ENCODE measurements around the gene TLE1. TPM values are rescaled to one million over a fixed set of nuclear protein-coding genes. Genes with fewer than 3 reads are reported as not detected.

The TLE1 gene
- total and polyA plus RNA-seq, 2 of the 4 experiments (the other 2 are of a cell fraction), result 36.0 to 51.0 TPM

GRCh38 chr9:81684635-81685034 is 4.7 kb downstream of the TLE1 start:
- intact Hi-C loops (cut with micrococcal nuclease), result loop anchor here (5.0 to 10.0 kb wide), 11 partner anchors 72 to 1507 kb away; no protein-coding TSS in a partner anchor

More at GRCh38 chr9:81684635-81685034, 4.7 kb downstream of the TLE1 start:
- H3K23ac ChIP-seq (ENCODE audit: low read depth, low read length), result no peak overlapping the region
- dilution Hi-C loops (cut with HindIII; ENCODE audit: low sequenced_read_pairs, unreplicated experiment), result no loop called here
- no peak overlapping the region for H2BK20ac ChIP-seq (ENCODE audit: low read depth, low read length)
- no peak overlapping the region for H3K4me2 ChIP-seq (ENCODE audit: low read depth, low read length)
- DNase-seq (no peak), ATAC-seq (ENCODE audit: low read depth) (no peak)
- peaks cover 11% of the 10 kb centered on the region for H3K9me1 ChIP-seq (ENCODE audit: insufficient read depth, low read length)
- no peak overlapping the region for H4K5ac ChIP-seq (ENCODE audit: low read depth, low read length)
- H3K27ac ChIP-seq (ENCODE audit: insufficient read depth, low read length), result no peak overlapping the region
- H2BK5ac ChIP-seq (ENCODE audit: low read depth, low read length, poor library complexity, severe bottlenecking), result no peak overlapping the region
- no peak overlapping the region for H3K4ac ChIP-seq (ENCODE audit: low read depth, low read length)
- no peak overlapping the region for H3K56ac ChIP-seq (ENCODE audit: extremely low read depth, insufficient read depth, low read length)
- no peaks in the 10 kb centered on the region for H3K27me3 ChIP-seq (ENCODE audit: control insufficient read depth, insufficient read depth, low read length)
- H3K4me3 ChIP-seq (ENCODE audit: insufficient read depth, low read depth, low read length), result no peak overlapping the region
- no peak overlapping the region for H3K9ac ChIP-seq (ENCODE audit: low read depth, low read length)
- H3K79me1 ChIP-seq (ENCODE audit: low read depth in 1 of 2, low read length in 2 of 2), result peaks cover 33 to 53% of the 10 kb centered on the region in 2 experiments
- ChIA-PET CTCF (interaction anchor here (1.2 kb wide), 1 partner anchor 158 kb away, joined by 3 read pairs; no protein-coding TSS in a partner anchor), POLR2A (ENCODE audit: unreplicated experiment) (no interaction called here)
- in situ Hi-C loops (cut with MboI; ENCODE audit: low sequenced_read_pairs), result loop anchor here (10.0 kb wide), 1 partner anchor 190 kb away; no protein-coding TSS in a partner anchor
- WGBS, 2 experiments (ENCODE audit: extremely low coverage in 2 of 2, insufficient read length in 1 of 2), result 80% methylated on average over 2 of the region's 4 CpGs; no CpG with 5 or more reads in 1 of the 2 experiments
- peaks cover 22% of the 10 kb centered on the region for H3K36me3 ChIP-seq (ENCODE audit: control insufficient read depth, insufficient read depth, low read length)
- no peak overlapping the region for H3K14ac ChIP-seq (replicated peaks; ENCODE audit: low read depth, low read length)
- no peak overlapping the region for H4K8ac ChIP-seq (ENCODE audit: low read depth in 2 of 2, low read length in 2 of 2)
- H2AFZ ChIP-seq (replicated peaks; ENCODE audit: low read length, poor library complexity), result no peak overlapping the region
- H4K91ac ChIP-seq (ENCODE audit: insufficient read depth, low read depth, low read length), result no peak overlapping the region
- H2AK5ac ChIP-seq (ENCODE audit: low read depth, low read length), result no peak overlapping the region
- no peak overlapping the region for H2AK9ac ChIP-seq (replicated peaks; ENCODE audit: low read depth, low read length, poor library complexity)
- H2BK120ac ChIP-seq (ENCODE audit: low read depth, low read length), result no peak overlapping the region
- no peak overlapping the region for H2BK15ac ChIP-seq (ENCODE audit: low read depth, low read length)
- TF ChIP-seq USF2 (IDR thresholded peaks at IDR 0.05; ENCODE audit: low read depth, low read length) (no peak), CHD1 (IDR thresholded peaks at IDR 0.05; ENCODE audit: low read depth, low read length) (no peak), SMC3 (IDR thresholded peaks at IDR 0.05; ENCODE audit: low read depth, low read length) (no peak), MAZ (IDR thresholded peaks at IDR 0.05; ENCODE audit: borderline replicate concordance, low read depth, low read length) (no peak), MAFK (IDR thresholded peaks at IDR 0.05; ENCODE audit: low read depth, low read length) (no peak), RFX5 (IDR thresholded peaks at IDR 0.05; ENCODE audit: low read depth, low read length) (no peak), BHLHE40 (IDR thresholded peaks at IDR 0.05; ENCODE audit: low read depth, low read length) (no peak), FOS (IDR thresholded peaks at IDR 0.05; ENCODE audit: low read depth, low read length) (no peak), CTCF (conservative IDR thresholded peaks at IDR 0.05; ENCODE audit: low read depth, low read length) (no peak), RAD21 (IDR thresholded peaks at IDR 0.05; ENCODE audit: low read length) (no peak), RCOR1 (IDR thresholded peaks at IDR 0.05; ENCODE audit: insufficient replicate concordance, low read length) (no peak), CEBPB (IDR thresholded peaks at IDR 0.05; ENCODE audit: low read depth, low read length) (no peak), MXI1 (IDR thresholded peaks at IDR 0.05; ENCODE audit: borderline replicate concordance, low read depth, low read length) (no peak), POLR2A (IDR thresholded peaks at IDR 0.05; ENCODE audit: low read depth, low read length) (no peak), NFE2L2 (IDR thresholded peaks at IDR 0.05; ENCODE audit: low read depth, low read length) (no peak), ELK1 (IDR thresholded peaks at IDR 0.05; ENCODE audit: borderline replicate concordance, low read depth, low read length) (no peak)
- no peak overlapping the region for H3K18ac ChIP-seq (ENCODE audit: low read depth, low read length)
- H3K4me1 ChIP-seq (ENCODE audit: control insufficient read depth, insufficient read depth, low read length), result peaks cover 8% of the 10 kb centered on the region
- H4K20me1 ChIP-seq (ENCODE audit: insufficient read depth, low read length), result peaks cover 34% of the 10 kb centered on the region; the same call in 1 of the 2 replicates
- no peaks in the 10 kb centered on the region for H3K9me3 ChIP-seq (ENCODE audit: control insufficient read depth, insufficient read depth, low read length)
- no TSS peak for BruUV-seq (replicated peaks)

Measured in IMR-90 (cell line).